Spleen (tissue), 13 donors: Measurements from ENCODE around the gene MRPL14. TPM values are rescaled to one million over a fixed set of nuclear protein-coding genes. Genes with fewer than 3 reads are reported as not detected.

Source experiments
- DNase-seq: peaks from one replicate; pipeline ENCODE4 v3.0.0-alpha.2; 2020
- H3K27ac ChIP-seq, 8 donors: fragments of 200-600 bp; sonication (generic) in 7 of 8; 1 replicate in 4 of 8; 2 replicates in 4 of 8; pipeline versions ENCODE4 v1.5.0 to v1.8.0; 2016 to 2021; ENCODE audit warnings: inconsistent platforms in 4 of 8, mild to moderate bottlenecking in 4 of 8, moderate library complexity in 1 of 8
- H3K27me3 ChIP-seq, 7 donors: fragments of 200-600 bp; sonication (generic) in 6 of 7; replicated peaks in 1 of 7; 1 replicate in 4 of 7; 2 replicates in 3 of 7; pipeline versions ENCODE4 v1.5.0 to v1.8.0; 2016 to 2021; ENCODE audit warnings: inconsistent platforms in 3 of 7, mild to moderate bottlenecking in 1 of 7
- H3K36me3 ChIP-seq, 6 donors: fragments of 200-600 bp; sonication (generic) in 5 of 6; 1 replicate in 4 of 6; 2 replicates in 2 of 6; pipeline versions ENCODE4 v1.5.0 to v1.8.0; 2016 to 2021; ENCODE audit warnings: inconsistent platforms in 2 of 6
- H3K4me1 ChIP-seq, 6 donors: fragments of 200-600 bp; sonication (generic) in 5 of 6; 1 replicate in 3 of 6; 2 replicates in 3 of 6; pipeline versions ENCODE4 v1.5.0 to v1.8.0; 2016 to 2021; ENCODE audit warnings: inconsistent platforms in 3 of 6
- H3K4me3 ChIP-seq, 8 donors: fragments of 200-600 bp; sonication (generic) in 7 of 8; 1 replicate in 4 of 8; 2 replicates in 4 of 8; pipeline versions ENCODE4 v1.5.0 to v1.8.0; 2016 to 2021; ENCODE audit warnings: inconsistent platforms in 4 of 8, mild to moderate bottlenecking in 4 of 8, moderate library complexity in 2 of 8
- H3K9me3 ChIP-seq, 8 donors: fragments of 200-600 bp; sonication (generic) in 7 of 8; 1 replicate in 4 of 8; 2 replicates in 4 of 8; pipeline versions ENCODE4 v1.5.0 to v1.8.0; 2016 to 2021; ENCODE audit warnings: inconsistent platforms in 4 of 8
- CTCF ChIP-seq, 11 experiments: fragments of 200-600 bp in 7 of 11; fragments of 450-650 bp in 4 of 11; sonication (generic) in 4 of 11; IDR thresholded peaks in 8 of 11; conservative IDR thresholded peaks in 3 of 11; 1 replicate in 7 of 11; 2 replicates in 4 of 11; pipeline versions ENCODE4 v1.4.0 to v1.8.0; 2016 to 2021; ENCODE audit warnings: antibody characterized with exemption in 11 of 11, inconsistent platforms in 4 of 11, mild to moderate bottlenecking in 1 of 11
- POLR2A ChIP-seq, 3 donors: fragments of 450-650 bp; IDR thresholded peaks; one replicate each; pipeline ENCODE4 v1.5.1; 2017; ENCODE audit warnings: antibody characterized with exemption in 3 of 3, mild to moderate bottlenecking in 1 of 3
- POLR2AphosphoS5 ChIP-seq, 3 donors: sonication (generic); formaldehyde crosslinking; IDR thresholded peaks; one replicate each; pipeline ENCODE4 v1.5.1; 2017; ENCODE audit warnings: antibody characterized with exemption in 3 of 3
- WGBS, 5 donors: extraction: QIAGEN DNeasy Blood & Tissue Kit in 3 of 5; methylation state at CpG; one replicate each; pipeline versions ENCODE4 v1.1.5 to v1.1.7; 2013 to 2018; 5-methylcytosine and 5-hydroxymethylcytosine counted together
- intact Hi-C: fragments of 100-400 bp; cut with DNase I; formaldehyde crosslinking; loops from one replicate; pipeline ENCODE4 v1.15.0; 2023; ENCODE audit warnings: low total_unique reads
- long read RNA-seq, 2 donors: transcript quantifications; one replicate each; lab custom pipeline, GENCODE V29; 2026
- polyA plus RNA-seq, 3 donors: library from polyadenylated mRNA; stranded (reverse); fragments of 200-250 nt; gene quantifications; one replicate each; pipeline ENCODE4 v1.2.1, GENCODE V29; 2013
- total RNA-seq, 7 donors: library from RNA; depleted of rRNA in 3 of 7; stranded (reverse); fragments of >200 nt in 3 of 7; fragmentation: NEBNext Ultra II Directional in 4 of 7; extraction: Animal tissue kit (Norgen Biotek cat#: 25700) in 4 of 7; gene quantifications; one replicate each; pipeline versions ENCODE4 v1.1.0 to v1.2.1, GENCODE V29; 2016 to 2021
- donor health status: healthy with polysubstance abuse.
- donor health status: DM: no; HTN: no; CAD: no; lungs with moderate emphysema.
- donor health status: DM: no; HTN: no; CAD: no.
- donor health status: Bipolar disorder and iron deficiency.
- donor health status: healthy.
- donor health status: DM: no; HTN: no; CAD: no.
- donor health status: DM: yes; HTN: yes; CAD: no.

Gene MRPL14
- 10 to 100 TPM; 20.2 to 31.7 (median 23.8) TPM for total RNA-seq
- polyA plus RNA-seq, result 10 to 100 TPM; 34.8 to 55.3 (median 41.4) TPM
- long read RNA-seq, donor 1, transcript MRPL14-201 (3 exons, 959 nt), result major isoform, 30 of 30 reads
- long read RNA-seq, donor 1, partial matches to known transcripts, result 0 of 30 reads
- long read RNA-seq, donor 1, other reads (novel, unspliced or antisense), result 0 of 30 reads
- long read RNA-seq, donor 2, transcript MRPL14-201 (3 exons, 959 nt), result major isoform, 11 of 16 reads
- long read RNA-seq, donor 2, partial matches to known transcripts, result 0 of 16 reads
- long read RNA-seq, donor 2, other reads (novel, unspliced or antisense), result 5 of 16 reads

- H3K27ac ChIP-seq, result peak within 1 kb of the TSS; percentile 78 to 94 (median 89)
- 0 to 1% (median 1%) methylated on average over 4 to 73 of the region's 80 CpGs for WGBS, 5 donors
- intact Hi-C loops, result no loop called here
These were observed at the start of gene MRPL14, which contains the start of gene TMEM63B for GRCh38 chr6:44127186-44128019. TSS of gene MRPL14 (minus strand) at chr6:44127452. CDS start at chr6:44116611, 10,841 bp downstream. TSS of gene TMEM63B (plus strand) at chr6:44127554. CDS start at chr6:44134585, 7,031 bp downstream.

GRCh38 chr6:44176130-44176761 lies 49.0 kb upstream of the MRPL14 start:
- DNase-seq, result no peak
- WGBS, 5 donors, result 65 to 76% (median 73%) methylated on average over 14 to 15 of the region's 15 CpGs
- TF ChIP-seq CTCF (IDR thresholded peaks at IDR 0.05 in 8 of 11, conservative IDR thresholded peaks at IDR 0.05 in 3 of 11) (no peak), POLR2AphosphoS5 (IDR thresholded peaks at IDR 0.05) (no peak)
- H3K9me3 ChIP-seq, result no peaks in the 10 kb centered on the region
- no peaks in the 10 kb centered on the region for H3K36me3 ChIP-seq
- H3K27ac ChIP-seq, result no peak overlapping the region
- peaks cover 3 to 32% (median 17%) of the 10 kb centered on the region in 6 donors for H3K4me1 ChIP-seq
- intact Hi-C loops, result loop anchor here (10.0 kb wide), 1 partner anchor 59 kb away; no protein-coding TSS in a partner anchor
- H3K4me3 ChIP-seq, result peak overlapping the region in 1 of 8 donors; percentile 42
- H3K27me3 ChIP-seq, result peaks cover 0 to 5% (median 0%) of the 10 kb centered on the region in 7 donors

More at GRCh38 chr6:44127186-44128019, at the start of gene MRPL14, which contains the start of gene TMEM63B:
- H3K36me3 ChIP-seq, result no peaks in the 10 kb centered on the region
- H3K4me3 ChIP-seq, result peak within 1 kb of the TSS; percentile 82 to 97 (median 90)
- DNase-seq, result peak; percentile 98
- TF ChIP-seq POLR2A (IDR thresholded peaks at IDR 0.05), result peak in 1 of 3 donors; percentile 64
- peak; percentile 90 to 94 (median 93) for TF ChIP-seq POLR2AphosphoS5 (IDR thresholded peaks at IDR 0.05)
- TF ChIP-seq CTCF (IDR thresholded peaks at IDR 0.05 in 8 of 11, conservative IDR thresholded peaks at IDR 0.05 in 3 of 11), result no peak
- H3K27me3 ChIP-seq, result no peaks in the 10 kb centered on the region
- H3K9me3 ChIP-seq, result no peaks in the 10 kb centered on the region
- peaks cover 37 to 70% (median 54%) of the 10 kb centered on the region in 6 donors for H3K4me1 ChIP-seq

- H3K4me1 ChIP-seq, result peaks cover 3 to 19% (median 16%) of the 10 kb centered on the region in 6 donors
- no peak overlapping the region for H3K27ac ChIP-seq
- TF ChIP-seq POLR2A (IDR thresholded peaks at IDR 0.05) (no peak), CTCF (IDR thresholded peaks at IDR 0.05 in 8 of 11, conservative IDR thresholded peaks at IDR 0.05 in 3 of 11) (peak; percentile 71 to 94 (median 88)), POLR2AphosphoS5 (IDR thresholded peaks at IDR 0.05) (peak in 2 of 3 donors; percentile 21 to 49)
- WGBS, 5 donors, result 24 to 30% (median 28%) methylated on average over 15 of the region's 15 CpGs
- DNase-seq, result peak; percentile 92
- H3K4me3 ChIP-seq, result no peak overlapping the region
- H3K27me3 ChIP-seq, result peaks cover 0 to 5% (median 0%) of the 10 kb centered on the region in 7 donors
- intact Hi-C loops, result loop anchor here (5.0 to 10.0 kb wide), 2 partner anchors 62 to 164 kb away; no protein-coding TSS in a partner anchor
- H3K9me3 ChIP-seq, result no peaks in the 10 kb centered on the region
- no peaks in the 10 kb centered on the region for H3K36me3 ChIP-seq
These were observed 45.7 kb upstream of the MRPL14 start for GRCh38 chr6:44172731-44173500.
